ENCODE data around the gene XXYLT1. TPM values are rescaled to one million over a fixed set of nuclear protein-coding genes. Genes with fewer than 3 reads are reported as not detected.

The XXYLT1 gene
- total and polyA plus RNA-seq, 9 of the 15 experiments (the other 6 are each of a cell fraction or from before 2014, with no cell fraction given), result 1.9 to 18.9 (median 15.0) TPM

DNA sequence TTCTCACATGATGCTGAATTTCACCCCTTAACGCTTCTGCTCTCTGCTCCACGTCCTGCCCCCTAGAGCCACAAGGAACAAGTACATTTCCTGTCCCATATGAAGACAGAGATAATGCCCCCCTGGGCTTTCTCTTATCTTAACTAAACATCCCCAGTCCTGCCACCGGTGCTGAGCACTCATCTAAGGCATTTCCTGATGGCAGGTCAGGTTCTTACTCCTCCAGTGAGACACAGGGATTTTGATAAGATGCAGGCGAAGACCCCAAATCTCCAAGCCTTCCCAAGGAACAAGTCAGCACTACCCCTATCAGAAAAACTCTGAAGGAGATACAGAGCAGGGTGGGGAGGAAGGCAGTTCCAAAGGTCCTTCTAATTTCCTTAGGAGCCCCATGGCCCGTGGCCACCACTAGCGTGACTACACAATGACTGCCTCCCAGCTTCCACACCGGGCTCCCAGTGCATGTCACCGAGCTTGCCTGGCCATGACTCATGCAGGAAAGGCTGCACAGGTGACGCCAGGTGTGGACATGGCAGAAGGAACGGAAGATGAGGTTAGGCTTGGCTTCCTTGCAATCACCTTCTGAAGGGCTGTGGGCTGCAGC lies 152.9 kb downstream of the XXYLT1 start (continued):
- TF ChIP-seq, protein P1, sequence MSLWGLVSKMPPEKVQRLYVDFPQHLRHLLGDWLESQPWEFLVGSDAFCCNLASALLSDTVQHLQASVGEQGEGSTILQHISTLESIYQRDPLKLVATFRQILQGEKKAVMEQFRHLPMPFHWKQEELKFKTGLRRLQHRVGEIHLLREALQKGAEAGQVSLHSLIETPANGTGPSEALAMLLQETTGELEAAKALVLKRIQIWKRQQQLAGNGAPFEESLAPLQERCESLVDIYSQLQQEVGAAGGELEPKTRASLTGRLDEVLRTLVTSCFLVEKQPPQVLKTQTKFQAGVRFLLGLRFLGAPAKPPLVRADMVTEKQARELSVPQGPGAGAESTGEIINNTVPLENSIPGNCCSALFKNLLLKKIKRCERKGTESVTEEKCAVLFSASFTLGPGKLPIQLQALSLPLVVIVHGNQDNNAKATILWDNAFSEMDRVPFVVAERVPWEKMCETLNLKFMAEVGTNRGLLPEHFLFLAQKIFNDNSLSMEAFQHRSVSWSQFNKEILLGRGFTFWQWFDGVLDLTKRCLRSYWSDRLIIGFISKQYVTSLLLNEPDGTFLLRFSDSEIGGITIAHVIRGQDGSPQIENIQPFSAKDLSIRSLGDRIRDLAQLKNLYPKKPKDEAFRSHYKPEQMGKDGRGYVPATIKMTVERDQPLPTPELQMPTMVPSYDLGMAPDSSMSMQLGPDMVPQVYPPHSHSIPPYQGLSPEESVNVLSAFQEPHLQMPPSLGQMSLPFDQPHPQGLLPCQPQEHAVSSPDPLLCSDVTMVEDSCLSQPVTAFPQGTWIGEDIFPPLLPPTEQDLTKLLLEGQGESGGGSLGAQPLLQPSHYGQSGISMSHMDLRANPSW (CRISPR knock-in tag; IDR thresholded peaks at IDR 0.05), result no peak
- TF ChIP-seq MBD2 (IDR thresholded peaks at IDR 0.05; ENCODE audit: borderline replicate concordance, low read depth), result no peak
- peak; percentile 79 for TF ChIP-seq NBN (IDR thresholded peaks at IDR 0.05; ENCODE audit: low read depth)
- TF ChIP-seq HDAC3 (IDR thresholded peaks at IDR 0.05; ENCODE audit: borderline replicate concordance, partially characterized antibody), result peak; percentile 12
- no peak for TF ChIP-seq DACH1 (IDR thresholded peaks at IDR 0.05; ENCODE audit: partially characterized antibody)
- no peak for TF ChIP-seq SMAD2 (IDR thresholded peaks at IDR 0.05; ENCODE audit: low read depth, low read length)
- no peak for TF ChIP-seq PCBP2 (IDR thresholded peaks at IDR 0.05; ENCODE audit: low read depth, low read length, poor library complexity, severe bottlenecking)
- TF ChIP-seq ZNF764 (CRISPR knock-in tag; IDR thresholded peaks at IDR 0.05; ENCODE audit: low read depth), result no peak
- no peak for TF ChIP-seq POLR3A (IDR thresholded peaks at IDR 0.05; ENCODE audit: borderline replicate concordance, extremely low read depth, insufficient read depth, insufficient read length)
- TF ChIP-seq PYGO2 (tag; IDR thresholded peaks at IDR 0.05), result no peak
- TF ChIP-seq HBP1 (CRISPR knock-in tag; IDR thresholded peaks at IDR 0.05), result no peak
- TF ChIP-seq, protein P2, sequence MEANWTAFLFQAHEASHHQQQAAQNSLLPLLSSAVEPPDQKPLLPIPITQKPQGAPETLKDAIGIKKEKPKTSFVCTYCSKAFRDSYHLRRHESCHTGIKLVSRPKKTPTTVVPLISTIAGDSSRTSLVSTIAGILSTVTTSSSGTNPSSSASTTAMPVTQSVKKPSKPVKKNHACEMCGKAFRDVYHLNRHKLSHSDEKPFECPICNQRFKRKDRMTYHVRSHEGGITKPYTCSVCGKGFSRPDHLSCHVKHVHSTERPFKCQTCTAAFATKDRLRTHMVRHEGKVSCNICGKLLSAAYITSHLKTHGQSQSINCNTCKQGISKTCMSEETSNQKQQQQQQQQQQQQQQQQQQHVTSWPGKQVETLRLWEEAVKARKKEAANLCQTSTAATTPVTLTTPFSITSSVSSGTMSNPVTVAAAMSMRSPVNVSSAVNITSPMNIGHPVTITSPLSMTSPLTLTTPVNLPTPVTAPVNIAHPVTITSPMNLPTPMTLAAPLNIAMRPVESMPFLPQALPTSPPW (CRISPR knock-in tag; IDR thresholded peaks at IDR 0.05), result peak; percentile 91
- no peak for TF ChIP-seq CHD4 (IDR thresholded peaks at IDR 0.05; ENCODE audit: insufficient read depth, insufficient replicate concordance, low read depth, low read length, poor library complexity, severe bottlenecking)
- no peak for TF ChIP-seq ZNF354B (CRISPR knock-in tag; IDR thresholded peaks at IDR 0.05)

All from K562 (cell line).